Neural progenitor cell (in vitro differentiated cells): ENCODE measurements around the gene NPY4R. TPM values are rescaled to one million over a fixed set of nuclear protein-coding genes. Genes with fewer than 3 reads are reported as not detected.
"Not testable (repeated sequence)": the region's sequence is repeated elsewhere in the genome, so short reads cannot be mapped to it uniquely, and the experiment has no call there.

ENCODE experiments used
- DNase-seq: peaks from one replicate; pipeline ENCODE4 v3.0.0-alpha.2; 2016; ENCODE audit warnings: low spot score
- H2AFZ ChIP-seq: fragments of 200-600 bp; sonication (generic); replicated peaks from 2 replicates; pipeline ENCODE4 v1.6.1; 2016; ENCODE audit warnings: antibody characterized with exemption
- H3F3A ChIP-seq: fragments of 200-600 bp; sonication (generic); 2 replicates; pipeline ENCODE4 v1.6.1; 2016; ENCODE audit warnings: antibody characterized with exemption, low read depth
- H3K27ac ChIP-seq: fragments of 200-600 bp; sonication (generic); 2 replicates; pipeline ENCODE4 v1.5.1; 2016; ENCODE audit warnings: mild to moderate bottlenecking
- H3K27me3 ChIP-seq: fragments of 200-600 bp; sonication (generic); 2 replicates; pipeline ENCODE4 v1.6.1; 2016; ENCODE audit warnings: mild to moderate bottlenecking, moderate library complexity
- H3K36me3 ChIP-seq: fragments of 200-600 bp; sonication (generic); 2 replicates; pipeline ENCODE4 v1.5.1; 2016
- H3K4me1 ChIP-seq: fragments of 200-600 bp; sonication (generic); 2 replicates; pipeline ENCODE4 v1.6.1; 2016; ENCODE audit warnings: mixed run types
- H3K4me2 ChIP-seq: fragments of 200-600 bp; sonication (generic); 2 replicates; pipeline ENCODE4 v1.6.1; 2016
- H3K4me3 ChIP-seq: fragments of 200-600 bp; sonication (generic); 2 replicates; pipeline ENCODE4 v1.5.1; 2016
- H3K79me2 ChIP-seq: fragments of 200-600 bp; sonication (generic); 2 replicates; pipeline ENCODE4 v1.6.1; 2016; ENCODE audit warnings: low read depth
- H3K9ac ChIP-seq: fragments of 200-600 bp; sonication (generic); 2 replicates; pipeline ENCODE4 v1.6.1; 2016
- H3K9me3 ChIP-seq: fragments of 200-600 bp; sonication (generic); 2 replicates; pipeline ENCODE4 v1.5.1; 2016; ENCODE audit warnings: low read depth
- H4K20me1 ChIP-seq: fragments of 200-600 bp; sonication (generic); 2 replicates; pipeline ENCODE4 v1.6.1; 2016; ENCODE audit warnings: low read depth
- H3K27ac Mint-ChIP-seq: 3 replicates; pipeline ENCODE4 v1.8.0; 2021; ENCODE audit warnings: mixed read lengths
- H3K27me3 Mint-ChIP-seq: 2 replicates; pipeline ENCODE4 v1.8.0; 2022; ENCODE audit warnings: low read depth, mild to moderate bottlenecking, inconsistent platforms, moderate library complexity, mixed read lengths; ENCODE audit not compliant: insufficient read depth
- H3K36me3 Mint-ChIP-seq: 3 replicates; pipeline ENCODE4 v1.8.0; 2021; ENCODE audit warnings: mixed read lengths
- H3K4me1 Mint-ChIP-seq: 3 replicates; pipeline ENCODE4 v1.8.0; 2021; ENCODE audit warnings: mixed read lengths
- H3K4me3 Mint-ChIP-seq: 3 replicates; pipeline ENCODE4 v1.8.0; 2021; ENCODE audit warnings: mild to moderate bottlenecking, moderate library complexity, mixed read lengths
- H3K9me3 Mint-ChIP-seq: 3 replicates; pipeline ENCODE4 v1.8.0; 2020; ENCODE audit warnings: mixed read lengths
- total RNA-seq: library from RNA; depleted of rRNA; stranded (reverse); fragments of >200 nt; gene quantifications from 2 replicates; pipeline ENCODE4 v1.2.3, GENCODE V29; 2015; ENCODE audit warnings: low replicate concordance

Gene NPY4R
- total RNA-seq, 1 donor from 2014 or later = not detected

GRCh38 chr10:46499990-46500389, 34.2 kb upstream of the NPY4R start:
- H3K79me2 ChIP-seq, H3K4me3 ChIP-seq, H3K36me3 ChIP-seq, H3K9me3 ChIP-seq, H3K9ac ChIP-seq, H3K4me1 Mint-ChIP-seq, H3K27me3 Mint-ChIP-seq, H3K4me3 Mint-ChIP-seq, H4K20me1 ChIP-seq, H3K4me1 ChIP-seq, H3F3A ChIP-seq, H3K4me2 ChIP-seq, H3K27ac ChIP-seq, H2AFZ ChIP-seq, H3K9me3 Mint-ChIP-seq, H3K36me3 Mint-ChIP-seq, H3K27ac Mint-ChIP-seq, DNase-seq, H3K27me3 ChIP-seq: not testable (repeated sequence)

GRCh38 chr10:46498985-46499703, 33.4 kb upstream of the NPY4R start:
- not testable (repeated sequence) for H3K36me3 Mint-ChIP-seq, H3K9me3 Mint-ChIP-seq, H4K20me1 ChIP-seq, H3K27ac ChIP-seq, H3K27ac Mint-ChIP-seq, H3K27me3 ChIP-seq, H3K27me3 Mint-ChIP-seq, H3K9me3 ChIP-seq, DNase-seq, H3F3A ChIP-seq, H3K36me3 ChIP-seq, H3K4me3 ChIP-seq, H3K4me1 Mint-ChIP-seq, H3K9ac ChIP-seq, H3K4me3 Mint-ChIP-seq, H3K4me1 ChIP-seq, H3K4me2 ChIP-seq, H3K79me2 ChIP-seq, H2AFZ ChIP-seq

- H3K36me3 Mint-ChIP-seq, DNase-seq, H3K4me1 ChIP-seq, H3K27ac Mint-ChIP-seq, H3K27me3 Mint-ChIP-seq, H3K4me1 Mint-ChIP-seq, H3K36me3 ChIP-seq, H3K9me3 Mint-ChIP-seq, H3K27ac ChIP-seq, H3K79me2 ChIP-seq, H3K4me2 ChIP-seq, H3K4me3 Mint-ChIP-seq, H3K9ac ChIP-seq, H3F3A ChIP-seq, H4K20me1 ChIP-seq, H2AFZ ChIP-seq, H3K9me3 ChIP-seq, H3K27me3 ChIP-seq, H3K4me3 ChIP-seq: not testable (repeated sequence)
Measured at GRCh38 chr10:46497878-46498277, 32.1 kb upstream of the NPY4R start.

- H3K9me3 ChIP-seq = not testable (repeated sequence)
Measured at GRCh38 chr10:46497401-46497800, 31.6 kb upstream of the NPY4R start.

GRCh38 chr10:46491364-46492114, 25.8 kb upstream of the NPY4R start:
- not testable (repeated sequence) for H2AFZ ChIP-seq, DNase-seq, H3K9me3 ChIP-seq, H3K36me3 Mint-ChIP-seq, H3K4me1 Mint-ChIP-seq, H3K4me3 Mint-ChIP-seq, H3K4me3 ChIP-seq, H3K36me3 ChIP-seq, H3K4me1 ChIP-seq, H3K27ac Mint-ChIP-seq, H3F3A ChIP-seq, H3K27ac ChIP-seq, H3K79me2 ChIP-seq, H3K9ac ChIP-seq, H3K4me2 ChIP-seq, H3K9me3 Mint-ChIP-seq, H3K27me3 ChIP-seq, H3K27me3 Mint-ChIP-seq, H4K20me1 ChIP-seq

More at GRCh38 chr10:46497401-46497800, 31.6 kb upstream of the NPY4R start:
- H3K79me2 ChIP-seq, H3K27ac Mint-ChIP-seq, H3K4me1 Mint-ChIP-seq, H3K4me3 ChIP-seq, H3K9me3 Mint-ChIP-seq, H3K36me3 Mint-ChIP-seq, H3K9ac ChIP-seq, H3K27me3 Mint-ChIP-seq, H3K4me3 Mint-ChIP-seq, H3K4me2 ChIP-seq, H3K4me1 ChIP-seq, H3K27ac ChIP-seq, H3F3A ChIP-seq, H3K27me3 ChIP-seq, DNase-seq, H2AFZ ChIP-seq, H4K20me1 ChIP-seq, H3K36me3 ChIP-seq: not testable (repeated sequence)

GRCh38 chr10:46490285-46490684, 24.5 kb upstream of the NPY4R start:
- not testable (repeated sequence) for H3F3A ChIP-seq, H3K27ac Mint-ChIP-seq, H3K79me2 ChIP-seq, H3K9ac ChIP-seq, H3K9me3 ChIP-seq, H2AFZ ChIP-seq, DNase-seq, H3K9me3 Mint-ChIP-seq, H3K27me3 ChIP-seq, H3K27ac ChIP-seq, H3K4me1 ChIP-seq, H3K4me2 ChIP-seq, H3K4me3 ChIP-seq, H3K4me3 Mint-ChIP-seq, H3K27me3 Mint-ChIP-seq, H3K36me3 ChIP-seq, H4K20me1 ChIP-seq, H3K4me1 Mint-ChIP-seq, H3K36me3 Mint-ChIP-seq

GRCh38 chr10:46486459-46486858, 20.7 kb upstream of the NPY4R start:
- H3K4me1 ChIP-seq, H3K9ac ChIP-seq, H2AFZ ChIP-seq, H3K9me3 Mint-ChIP-seq, H3K36me3 Mint-ChIP-seq, H3F3A ChIP-seq, H3K79me2 ChIP-seq, H3K27me3 ChIP-seq, H3K4me3 ChIP-seq, H3K27ac ChIP-seq, H3K4me3 Mint-ChIP-seq, DNase-seq, H3K4me2 ChIP-seq, H3K27ac Mint-ChIP-seq, H3K4me1 Mint-ChIP-seq, H3K9me3 ChIP-seq, H4K20me1 ChIP-seq, H3K36me3 ChIP-seq, H3K27me3 Mint-ChIP-seq: not testable (repeated sequence)

- not testable (repeated sequence) for H3K9ac ChIP-seq, H3K4me1 ChIP-seq, H3F3A ChIP-seq, H3K4me2 ChIP-seq, H3K36me3 ChIP-seq, H3K36me3 Mint-ChIP-seq, H3K27me3 Mint-ChIP-seq, H3K27me3 ChIP-seq, H3K27ac Mint-ChIP-seq, H3K4me3 Mint-ChIP-seq, H2AFZ ChIP-seq, H3K4me1 Mint-ChIP-seq, H3K9me3 Mint-ChIP-seq, H3K9me3 ChIP-seq, DNase-seq, H4K20me1 ChIP-seq, H3K79me2 ChIP-seq, H3K27ac ChIP-seq, H3K4me3 ChIP-seq
Measured at GRCh38 chr10:46474746-46475320, 9.1 kb upstream of the NPY4R start.
